H1 (cell line): ENCODE results near the gene DHRS4. TPM values are rescaled to one million over a fixed set of nuclear protein-coding genes. Genes with fewer than 3 reads are reported as not detected.
"Not testable (repeated sequence)": the region's sequence is repeated elsewhere in the genome, so short reads cannot be mapped to it uniquely, and the experiment has no call there.

Experiments used
- CTCF ChIA-PET: fragments of 300-600 bp; sonication (Branson Sonifier 250); formaldehyde crosslinking; loops from one replicate; lab custom pipeline; 2021; ENCODE audit not compliant: partially characterized antibody; lab: Charles Lee
- POLR2A ChIA-PET: fragments of 300-600 bp; sonication (Branson Sonifier 250); formaldehyde crosslinking; loops from one replicate; lab custom pipeline; 2021; ENCODE audit warnings: inconsistent platforms; ENCODE audit not compliant: partially characterized antibody; lab: Charles Lee
- DNase-seq, 2 experiments: peaks; one replicate each; pipeline versions ENCODE4 v3.0.0 to v3.0.0-alpha.2; 2010 to 2022; ENCODE audit warnings: low spot score in 2 of 2, low read depth in 1 of 2, mixed read lengths in 1 of 2
- FAIRE-seq: peaks from 2 replicates; lab custom pipeline; 2011; peaks lifted over from hg19 to GRCh38; lab: Jason Lieb, UNC
- H2AFZ ChIP-seq: 2 replicates; pipeline ENCODE4 v1.8.1; 2012; ENCODE audit warnings: low read length, inconsistent platforms
- H2AK5ac ChIP-seq: 2 replicates; pipeline ENCODE4 v1.6.1; 2013; ENCODE audit warnings: low read depth, low read length
- H2BK120ac ChIP-seq: replicated peaks from 2 replicates; pipeline ENCODE3; 2013; ENCODE audit warnings: low read depth, low read length, inconsistent platforms
- H2BK12ac ChIP-seq: 2 replicates; pipeline ENCODE4 v1.6.1; 2013; ENCODE audit warnings: low read depth, low read length
- H2BK15ac ChIP-seq: 2 replicates; pipeline ENCODE4 v1.6.1; 2013; ENCODE audit warnings: low read length
- H2BK20ac ChIP-seq: 2 replicates; pipeline ENCODE4 v1.6.1; 2013; ENCODE audit warnings: low read length
- H2BK5ac ChIP-seq: 2 replicates; pipeline ENCODE4 v1.6.1; 2013; ENCODE audit warnings: low read depth, low read length
- H3K14ac ChIP-seq: 2 replicates; pipeline ENCODE4 v1.6.1; 2013; ENCODE audit warnings: inconsistent platforms; ENCODE audit not compliant: insufficient read length
- H3K18ac ChIP-seq: 2 replicates; pipeline ENCODE4 v1.6.1; 2013; ENCODE audit warnings: low read length; ENCODE audit errors: extremely low read depth
- H3K23ac ChIP-seq: 2 replicates; pipeline ENCODE4 v1.6.1; 2013; ENCODE audit warnings: inconsistent platforms; ENCODE audit not compliant: insufficient read length
- H3K23me2 ChIP-seq: 2 replicates; pipeline ENCODE4 v1.6.1; 2013; ENCODE audit warnings: low read depth, low read length
- H3K27ac ChIP-seq: 2 replicates; pipeline ENCODE4 v1.6.1; 2011; ENCODE audit warnings: low read depth, low read length, inconsistent platforms
- H3K27me3 ChIP-seq, 4 experiments: replicated peaks in 1 of 4; 1 replicate in 1 of 4; 2 replicates in 3 of 4; pipeline versions ENCODE4 v1.6.1 to v1.8.1; 2011 to 2013; ENCODE audit warnings: low read length in 3 of 4, mild to moderate bottlenecking in 3 of 4, inconsistent platforms in 2 of 4, mixed read lengths in 2 of 4, moderate library complexity in 1 of 4; ENCODE audit not compliant: control insufficient read depth in 3 of 4, insufficient read depth in 3 of 4; ENCODE audit errors: extremely low read depth in 1 of 4
- H3K36me3 ChIP-seq, 4 experiments: 2 replicates each; pipeline versions ENCODE4 v1.6.1 to v1.8.1; 2011 to 2013; ENCODE audit warnings: mild to moderate bottlenecking in 4 of 4, low read length in 3 of 4, moderate library complexity in 2 of 4, control low read depth in 1 of 4, inconsistent platforms in 1 of 4; ENCODE audit not compliant: insufficient read depth in 4 of 4, control insufficient read depth in 2 of 4
- H3K4ac ChIP-seq: replicated peaks from 2 replicates; pipeline ENCODE3; 2013; ENCODE audit warnings: low read length, low read depth, mixed read lengths, inconsistent platforms; ENCODE audit not compliant: insufficient read length
- H3K4me1 ChIP-seq, 4 experiments: replicated peaks in 1 of 4; 1 replicate in 1 of 4; 2 replicates in 3 of 4; pipeline versions ENCODE4 v1.6.1 to v1.8.1; 2011 to 2013; ENCODE audit warnings: low read length in 3 of 4, inconsistent platforms in 2 of 4, mixed read lengths in 1 of 4; ENCODE audit not compliant: insufficient read depth in 4 of 4, control insufficient read depth in 3 of 4
- H3K4me2 ChIP-seq, 2 experiments: 2 replicates each; pipeline versions ENCODE4 v1.6.1 to v1.8.1; 2011 to 2013; ENCODE audit warnings: low read depth in 2 of 2, low read length in 2 of 2, control low read depth in 1 of 2, inconsistent platforms in 1 of 2, mild to moderate bottlenecking in 1 of 2; ENCODE audit not compliant: insufficient read depth in 1 of 2
- H3K4me3 ChIP-seq, 4 experiments: fragments of 200-600, 300-600 bp in 1 of 4; sonication (generic), shearing (Covaris generic), sonication (Bioruptor Twin) in 1 of 4; 2 replicates each; pipeline versions ENCODE4 v1.5.1 to v1.8.1; 2011 to 2016; ENCODE audit warnings: low read length in 4 of 4, low read depth in 3 of 4, control low read depth in 2 of 4, inconsistent platforms in 2 of 4, mild to moderate bottlenecking in 2 of 4, mixed read lengths in 1 of 4, moderate library complexity in 1 of 4; ENCODE audit not compliant: insufficient read depth in 2 of 4; ENCODE audit errors: extremely low read depth in 1 of 4
- H3K56ac ChIP-seq: replicated peaks from 2 replicates; pipeline ENCODE3; 2013; ENCODE audit warnings: low read depth, mild to moderate bottlenecking, mixed read lengths, low read length, inconsistent platforms; ENCODE audit not compliant: insufficient read length
- H3K79me1 ChIP-seq: 2 replicates; pipeline ENCODE4 v1.6.1; 2013; ENCODE audit warnings: low read depth, low read length, control low read depth
- H3K79me2 ChIP-seq, 2 experiments: 2 replicates each; pipeline versions ENCODE4 v1.6.1 to v1.8.1; 2012 to 2013; ENCODE audit warnings: low read length in 2 of 2, mild to moderate bottlenecking in 2 of 2, inconsistent platforms in 1 of 2; ENCODE audit not compliant: insufficient read depth in 2 of 2, control insufficient read depth in 1 of 2
- H3K9ac ChIP-seq, 4 experiments: replicated peaks in 1 of 4; 1 replicate in 1 of 4; 2 replicates in 3 of 4; pipeline versions ENCODE4 v1.6.1 to v1.8.1; 2011 to 2013; ENCODE audit warnings: low read depth in 3 of 4, low read length in 3 of 4, control low read depth in 2 of 4, mild to moderate bottlenecking in 2 of 4, moderate library complexity in 2 of 4, inconsistent platforms in 1 of 4; ENCODE audit errors: extremely low read depth in 1 of 4
- H3K9me3 ChIP-seq, 2 experiments: 2 replicates each; pipeline versions ENCODE4 v1.6.1 to v1.8.1; 2012 to 2013; ENCODE audit warnings: mild to moderate bottlenecking in 2 of 2, moderate library complexity in 2 of 2, control low read depth in 1 of 2, inconsistent platforms in 1 of 2, low read depth in 1 of 2, low read length in 1 of 2, mixed read lengths in 1 of 2; ENCODE audit not compliant: insufficient read depth in 2 of 2
- H4K20me1 ChIP-seq, 2 experiments: replicated peaks in 1 of 2; 2 replicates each; pipeline versions ENCODE3 to v1.8.1; 2011 to 2013; ENCODE audit warnings: inconsistent platforms in 2 of 2, low read length in 2 of 2, mild to moderate bottlenecking in 1 of 2; ENCODE audit not compliant: insufficient read depth in 2 of 2, control insufficient read depth in 1 of 2
- H4K5ac ChIP-seq: 2 replicates; pipeline ENCODE4 v1.6.1; 2013; ENCODE audit warnings: low read length, low read depth, mixed read lengths, inconsistent platforms; ENCODE audit not compliant: insufficient read length
- H4K8ac ChIP-seq: 2 replicates; pipeline ENCODE4 v1.8.0; 2013; ENCODE audit warnings: mild to moderate bottlenecking, moderate library complexity, low read length, inconsistent platforms; ENCODE audit not compliant: insufficient read depth; ENCODE audit errors: extremely low read depth
- H4K91ac ChIP-seq: replicated peaks from 2 replicates; pipeline ENCODE3; 2013; ENCODE audit warnings: low read length, mixed read lengths, inconsistent platforms; ENCODE audit not compliant: insufficient read length
- WGBS, 2 experiments: shearing (Covaris generic) in 1 of 2; methylation state at CpG; one replicate each; pipeline versions ENCODE4 v1.1.6 to v1.1.7; 2013 to 2015; ENCODE audit warnings: low lambda C conversion rate in 2 of 2, mixed read lengths in 2 of 2, inconsistent platforms in 1 of 2, low coverage in 1 of 2, missing lambda C conversion rate in 1 of 2; ENCODE audit not compliant: insufficient replicate concordance in 2 of 2, insufficient coverage in 1 of 2, insufficient read length in 1 of 2; ENCODE audit errors: extremely low coverage in 1 of 2, missing lambda C conversion rate in 1 of 2; 5-methylcytosine and 5-hydroxymethylcytosine counted together
- polyA plus RNA-seq, 7 experiments: library from polyadenylated mRNA; depleted of rRNA in 3 of 7; stranded (reverse) in 5 of 7; unstranded in 2 of 7; fragments of >200 nt in 5 of 7; fragments of 200-250 nt in 2 of 7; gene quantifications; 1 replicate in 5 of 7; 2 replicates in 1 of 7; 4 replicates in 1 of 7; pipeline versions ENCODE4 v1.2.1 to v1.2.3, GENCODE V29; 2011 to 2013; ENCODE audit warnings: missing spikeins in 2 of 7, mixed read lengths in 2 of 7
- total RNA-seq: library from RNA; stranded (reverse); fragmentation: NEBNext Ultra II Directional; extraction: Animal tissue kit (Norgen Biotek cat#: 25700); gene quantifications from 2 replicates; pipeline ENCODE4 v1.2.1, GENCODE V29; 2021

The DHRS4 gene
- total and polyA plus RNA-seq, 2 of the 8 experiments (the other 6 are each of a cell fraction or from before 2014, with no cell fraction given) = 11.7 to 16.2 TPM

- H3K4me1 ChIP-seq, H3K79me2 ChIP-seq, H4K91ac ChIP-seq, H3K9ac ChIP-seq, POLR2A ChIA-PET, H3K4me2 ChIP-seq, H4K20me1 ChIP-seq, H3K4me3 ChIP-seq, H2BK15ac ChIP-seq, H3K79me1 ChIP-seq, H2BK5ac ChIP-seq, DNase-seq, FAIRE-seq, H3K9me3 ChIP-seq, H4K5ac ChIP-seq, H3K36me3 ChIP-seq, H2AFZ ChIP-seq, H3K14ac ChIP-seq, H3K18ac ChIP-seq, H3K4ac ChIP-seq, H3K27me3 ChIP-seq, H2AK5ac ChIP-seq, H4K8ac ChIP-seq, H2BK20ac ChIP-seq, H3K23me2 ChIP-seq, H3K23ac ChIP-seq, H2BK12ac ChIP-seq, H3K56ac ChIP-seq, H3K27ac ChIP-seq, CTCF ChIA-PET, H2BK120ac ChIP-seq: not testable (repeated sequence)
- WGBS, 2 experiments = 91% methylated on average over 9 of the region's 9 CpGs; no CpG with 5 or more reads in 1 of the 2 experiments
Observed at GRCh38 chr14:23957913-23958569, 4.5 kb downstream of the DHRS4 start.

GRCh38 chr14:23960899-23961298 lies 7.3 kb downstream of the DHRS4 start:
- H2BK5ac ChIP-seq, H2BK12ac ChIP-seq, H4K91ac ChIP-seq, H2BK15ac ChIP-seq, H4K20me1 ChIP-seq, H3K9ac ChIP-seq, H2AK5ac ChIP-seq, H3K4me3 ChIP-seq, H4K5ac ChIP-seq, H2AFZ ChIP-seq, H3K4me1 ChIP-seq, DNase-seq, H3K18ac ChIP-seq, H2BK20ac ChIP-seq, H3K36me3 ChIP-seq, H3K27me3 ChIP-seq, H3K4me2 ChIP-seq, H3K9me3 ChIP-seq, H3K27ac ChIP-seq, H2BK120ac ChIP-seq, POLR2A ChIA-PET, H3K56ac ChIP-seq, FAIRE-seq, H3K14ac ChIP-seq, H4K8ac ChIP-seq, H3K79me1 ChIP-seq, H3K23ac ChIP-seq, CTCF ChIA-PET, H3K23me2 ChIP-seq, H3K4ac ChIP-seq, H3K79me2 ChIP-seq: not testable (repeated sequence)
